Fibroblast of lung (primary cell): ENCODE measurements around the gene TMEM272.

Experiments
- EZH2 ChIP-seq: IDR thresholded peaks from 2 replicates; pipeline ENCODE4 v1.5.1; 2012; ENCODE audit warnings: low read length, control low read depth, mild to moderate bottlenecking; ENCODE audit errors: missing control alignments
- TF ChIP-seq, protein P1 (sequence below), 2 donors: IDR thresholded peaks in 1 of 2; conservative IDR thresholded peaks in 1 of 2; 1 replicate in 1 of 2; 2 replicates in 1 of 2; pipeline ENCODE4 v1.5.1; 2011 to 2012; ENCODE audit warnings: low read length in 2 of 2, control low read depth in 1 of 2, inconsistent platforms in 1 of 2, low read depth in 1 of 2, mild to moderate bottlenecking in 1 of 2

DNA sequence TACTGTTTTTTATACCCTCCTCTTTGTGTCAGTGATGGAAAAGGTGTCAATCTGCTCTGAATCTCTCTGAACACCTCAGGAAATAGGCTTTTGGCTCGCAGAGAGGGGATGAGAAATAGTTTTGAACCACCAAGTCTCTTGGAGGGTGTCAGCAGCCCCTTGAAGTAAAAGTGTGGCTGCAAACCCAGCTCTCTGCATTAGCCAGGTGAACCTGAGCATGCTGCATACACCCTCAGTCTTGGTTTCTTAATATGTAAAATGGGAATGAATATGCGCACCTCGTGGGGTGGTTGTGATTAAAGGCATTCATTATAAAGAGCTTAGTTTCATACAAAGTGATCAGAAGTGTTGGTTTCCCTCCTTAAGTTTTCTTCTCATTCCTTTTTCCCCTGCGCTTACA, 39.7 kb downstream of the TMEM272 start:
- no peak for TF ChIP-seq EZH2
- TF ChIP-seq, protein P1, sequence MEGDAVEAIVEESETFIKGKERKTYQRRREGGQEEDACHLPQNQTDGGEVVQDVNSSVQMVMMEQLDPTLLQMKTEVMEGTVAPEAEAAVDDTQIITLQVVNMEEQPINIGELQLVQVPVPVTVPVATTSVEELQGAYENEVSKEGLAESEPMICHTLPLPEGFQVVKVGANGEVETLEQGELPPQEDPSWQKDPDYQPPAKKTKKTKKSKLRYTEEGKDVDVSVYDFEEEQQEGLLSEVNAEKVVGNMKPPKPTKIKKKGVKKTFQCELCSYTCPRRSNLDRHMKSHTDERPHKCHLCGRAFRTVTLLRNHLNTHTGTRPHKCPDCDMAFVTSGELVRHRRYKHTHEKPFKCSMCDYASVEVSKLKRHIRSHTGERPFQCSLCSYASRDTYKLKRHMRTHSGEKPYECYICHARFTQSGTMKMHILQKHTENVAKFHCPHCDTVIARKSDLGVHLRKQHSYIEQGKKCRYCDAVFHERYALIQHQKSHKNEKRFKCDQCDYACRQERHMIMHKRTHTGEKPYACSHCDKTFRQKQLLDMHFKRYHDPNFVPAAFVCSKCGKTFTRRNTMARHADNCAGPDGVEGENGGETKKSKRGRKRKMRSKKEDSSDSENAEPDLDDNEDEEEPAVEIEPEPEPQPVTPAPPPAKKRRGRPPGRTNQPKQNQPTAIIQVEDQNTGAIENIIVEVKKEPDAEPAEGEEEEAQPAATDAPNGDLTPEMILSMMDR (conservative IDR thresholded peaks at IDR 0.05 in 1 of 2, IDR thresholded peaks at IDR 0.05 in 1 of 2; ENCODE audit: low read depth in 1 of 2, low read length in 2 of 2) = no peak
